Glomerular endothelial cell (primary cell): ENCODE results near the gene ARTN. TPM values are rescaled to one million over a fixed set of nuclear protein-coding genes. Genes with fewer than 3 reads are reported as not detected.
A peak's percentile ranks its signal among the peaks of the same experiment; 100 is the strongest.

Source experiments
- DNase-seq: peaks from one replicate; pipeline ENCODE4 v3.0.0-alpha.2; 2011; ENCODE audit warnings: low read depth, low spot score; ENCODE audit errors: extremely low read depth
- total RNA-seq: library from RNA; depleted of rRNA; stranded (reverse); fragments of >200 nt; gene quantifications from 2 replicates; pipeline ENCODE4 v1.2.3, GENCODE V29; 2015

The ARTN gene
- total RNA-seq, 1 donor from 2014 or later = 0.88 TPM

DNA sequence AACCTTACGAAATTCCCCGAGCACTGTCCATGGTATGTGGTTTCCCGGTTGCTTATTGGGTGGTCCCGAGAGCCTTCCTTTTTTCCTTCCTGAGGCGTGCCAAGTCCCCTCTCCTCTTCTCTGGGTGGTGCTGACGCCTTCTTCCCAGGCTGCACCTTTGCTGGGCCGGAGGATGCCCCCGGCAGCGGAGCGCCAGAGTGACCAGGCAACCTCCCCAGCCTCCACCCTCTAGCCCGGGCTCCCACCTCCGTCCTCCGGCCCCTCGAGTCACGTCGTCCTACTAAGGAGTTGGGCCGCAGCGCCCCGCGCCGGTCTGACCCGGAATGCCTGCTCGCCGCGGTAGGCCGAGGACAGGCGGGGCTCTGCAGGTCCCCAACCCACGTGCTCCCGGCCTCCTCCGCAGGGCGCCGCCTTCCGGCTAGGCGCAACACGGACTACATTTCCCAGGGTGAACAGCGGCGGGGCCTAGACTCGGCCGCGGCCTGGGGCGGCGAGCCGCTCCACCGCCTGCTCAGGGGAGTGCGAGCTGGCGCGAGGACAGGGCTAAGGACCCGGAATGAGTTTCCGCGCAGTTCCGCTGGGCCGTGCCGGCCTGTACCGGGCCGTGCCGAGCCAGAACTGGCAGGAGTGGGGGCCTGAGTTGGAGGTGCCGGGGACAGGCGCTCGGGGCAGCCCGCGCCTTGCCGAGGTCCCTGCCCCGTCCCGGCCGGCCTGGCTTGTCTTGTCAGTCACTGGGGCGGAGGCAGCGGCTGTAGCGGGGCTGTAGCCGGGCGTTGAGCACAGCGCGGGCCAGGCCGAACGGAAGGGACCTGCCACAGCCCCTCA lies 12.8 kb downstream of the ARTN start, which contains the start of gene IPO13:
Gene IPO13 (plus strand): TSS at position 715 of the 825 bp plus-strand sequence. CDS start 651 bp downstream, outside the sequence.
- peak; percentile 44 for DNase-seq

DNA sequence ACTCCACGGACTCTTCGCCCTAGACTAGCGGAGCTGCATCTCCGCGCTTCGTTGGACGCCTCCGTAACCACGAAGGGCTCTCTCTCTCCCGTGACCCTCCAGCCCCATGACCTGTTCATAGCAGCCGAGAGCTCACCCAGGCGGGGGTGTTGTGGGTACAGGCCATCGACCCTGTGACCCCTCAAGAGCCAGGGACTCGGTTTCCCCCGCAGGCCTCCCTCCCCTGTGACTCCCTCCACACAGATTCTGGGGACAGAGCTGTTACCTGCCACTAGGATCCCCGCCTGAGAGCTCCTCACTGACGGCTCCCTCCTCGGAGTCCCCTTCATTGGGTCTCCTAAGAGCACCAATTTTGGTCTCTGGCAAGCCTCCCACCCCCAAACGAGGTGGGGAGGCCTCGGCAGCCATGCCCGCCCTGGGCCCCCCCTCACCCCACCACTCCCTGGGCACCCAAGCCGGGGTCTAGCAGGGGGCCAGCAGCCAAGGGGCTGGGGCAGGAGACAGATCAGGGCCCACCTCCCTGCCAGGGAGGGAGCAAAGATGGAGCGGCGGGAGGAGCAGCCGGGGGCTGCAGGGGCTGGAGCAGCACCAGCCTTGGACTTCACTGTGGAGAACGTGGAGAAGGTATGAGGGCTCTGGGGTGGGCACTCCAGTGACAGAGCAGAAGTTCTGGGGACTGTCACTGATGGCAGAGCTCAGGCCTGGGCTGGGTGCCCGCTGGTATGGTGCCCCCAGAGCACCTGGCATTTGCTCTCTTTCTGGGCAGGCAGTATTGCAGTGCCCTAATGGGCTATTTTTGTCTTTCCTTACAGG lies 13.7 kb downstream of the ARTN start:
- no peak for DNase-seq

DNA sequence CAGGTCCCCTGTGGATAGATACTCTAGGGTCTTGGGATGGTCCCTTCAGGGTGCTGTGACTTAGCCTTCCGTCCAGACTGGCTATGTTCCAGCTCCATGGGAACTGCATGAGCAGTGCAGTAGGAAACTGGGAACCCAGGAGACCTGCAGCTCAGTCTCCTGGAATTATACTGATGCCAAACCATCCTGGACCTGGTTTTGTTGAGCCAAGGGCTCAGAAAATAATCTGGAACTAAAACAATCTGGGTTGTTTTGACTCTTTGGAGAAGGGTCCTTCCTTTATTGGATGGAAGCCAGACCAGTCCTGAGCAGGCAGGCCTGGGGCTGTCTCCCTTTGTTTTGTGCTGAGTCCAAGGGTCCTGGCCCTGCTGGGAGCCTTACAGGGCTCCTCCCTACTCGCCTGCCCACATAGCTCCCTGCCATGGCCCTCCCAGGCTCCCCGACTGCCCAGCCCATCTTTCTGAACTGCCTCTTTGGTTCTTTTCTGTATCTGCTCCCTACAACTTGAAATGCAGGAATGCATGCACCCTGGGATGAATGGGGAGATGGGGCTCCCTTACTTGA lies 14.4 kb downstream of the ARTN start:
- DNase-seq = no peak

DNA sequence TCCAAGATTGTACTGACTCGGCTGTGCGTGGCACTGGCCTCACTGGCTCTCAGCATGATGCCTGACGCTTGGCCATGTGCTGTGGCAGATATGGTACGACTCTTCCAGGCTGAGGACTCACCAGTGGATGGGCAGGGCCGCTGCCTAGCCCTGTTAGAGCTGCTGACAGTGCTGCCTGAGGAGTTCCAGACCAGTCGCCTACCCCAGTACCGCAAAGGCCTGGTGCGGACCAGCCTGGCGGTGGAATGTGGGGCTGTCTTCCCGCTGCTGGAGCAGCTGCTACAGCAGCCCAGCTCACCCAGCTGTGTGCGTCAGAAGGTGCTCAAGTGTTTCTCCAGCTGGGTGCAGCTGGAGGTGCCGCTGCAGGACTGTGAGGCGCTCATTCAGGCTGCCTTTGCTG lies 16.1 kb downstream of the ARTN start:
- DNase-seq = no peak

DNA sequence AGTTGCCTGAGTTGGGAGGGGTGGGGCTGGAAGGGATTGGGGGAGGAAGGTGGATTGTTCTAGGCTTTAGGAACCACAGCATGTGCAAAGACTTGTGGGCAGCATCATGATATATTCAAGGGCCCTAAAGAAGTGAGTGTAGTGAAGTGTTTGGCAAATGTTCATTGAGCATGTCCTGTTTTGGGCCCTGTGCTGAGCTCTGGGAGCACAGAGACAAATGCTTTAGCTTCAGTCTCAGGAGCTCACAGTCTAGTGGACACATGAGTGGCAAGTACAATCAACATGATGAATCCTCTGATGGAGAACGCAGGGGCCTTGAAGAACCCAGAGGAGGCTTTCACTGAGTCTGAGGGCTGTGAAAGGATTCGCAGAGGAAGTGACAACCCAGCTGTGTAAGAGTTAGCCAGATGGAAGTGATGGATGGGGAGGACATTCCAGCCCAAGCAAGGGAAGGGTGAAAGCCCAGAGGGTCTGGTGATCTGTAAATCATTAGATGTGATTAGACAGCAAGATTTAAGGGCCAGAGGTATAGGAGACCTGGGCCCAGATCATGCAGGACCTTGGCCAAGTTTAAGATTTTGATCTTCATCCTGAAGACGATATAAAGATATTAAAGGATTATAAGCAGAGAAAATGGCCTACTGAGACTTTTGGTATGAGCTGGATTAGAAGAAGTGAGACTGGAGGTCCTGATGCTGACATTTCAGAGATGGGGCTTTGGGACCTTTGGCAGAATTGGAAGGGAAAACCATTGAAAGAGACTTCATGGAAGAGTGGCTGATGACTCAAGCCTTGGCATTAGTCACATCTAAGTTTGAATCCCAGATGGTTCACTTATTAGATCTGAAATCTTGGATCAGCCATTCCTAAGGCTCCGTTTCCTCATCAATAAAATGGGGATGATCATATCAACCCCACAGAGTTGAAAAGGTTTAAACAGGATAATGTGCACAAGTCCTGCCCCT lies 17.7 kb downstream of the ARTN start:
- DNase-seq = no peak

DNA sequence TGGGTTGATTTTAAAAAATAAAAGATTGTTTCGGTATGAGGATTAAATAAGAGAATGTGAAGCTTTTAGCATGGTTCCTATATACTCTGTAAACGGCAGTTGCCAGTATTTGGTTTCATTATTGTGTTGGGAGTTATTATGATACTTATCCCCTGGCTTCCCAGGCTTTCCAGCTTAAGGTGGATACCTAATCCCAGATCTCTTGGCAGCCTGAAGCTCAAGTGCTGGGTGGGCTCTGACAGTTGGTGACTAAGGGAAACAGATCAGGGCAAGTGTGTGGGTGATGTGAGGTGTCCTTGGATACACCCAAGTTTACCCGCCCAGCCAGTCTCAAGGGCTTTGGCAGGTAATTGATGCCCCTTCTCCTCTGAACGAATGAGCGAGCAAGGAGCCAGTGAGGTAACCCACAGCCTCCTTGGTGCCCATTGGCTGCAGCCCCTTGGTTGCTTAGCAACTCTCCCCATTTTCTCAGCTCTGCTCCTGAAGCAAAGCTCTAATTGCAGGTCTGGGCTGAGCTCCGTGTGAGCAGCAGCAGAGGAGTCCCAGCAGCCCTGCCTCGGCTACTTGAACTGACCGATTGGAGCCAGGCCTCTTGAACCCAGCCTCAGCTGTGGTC lies 19.2 kb downstream of the ARTN start:
- DNase-seq = no peak

DNA sequence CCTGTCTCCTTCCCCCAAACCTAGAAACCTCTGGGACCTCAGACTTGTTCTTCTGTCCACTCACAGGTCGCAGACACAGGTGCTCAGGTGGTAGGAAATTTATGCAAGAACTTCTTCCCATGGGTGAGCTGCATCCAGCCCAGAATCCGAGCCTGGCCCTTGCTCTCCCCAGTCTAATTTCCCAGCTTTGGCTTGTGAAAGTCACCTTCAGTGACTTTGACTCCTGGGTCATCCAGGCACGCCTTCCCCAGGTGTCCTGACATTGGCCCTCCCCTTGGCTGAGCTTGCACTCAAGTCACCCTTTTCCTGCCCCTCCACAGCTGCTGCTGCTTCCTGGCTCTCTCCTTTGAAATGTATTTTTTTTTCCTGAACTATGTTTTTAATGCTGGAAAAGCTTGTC lies 19.8 kb downstream of the ARTN start:
- DNase-seq = no peak

DNA sequence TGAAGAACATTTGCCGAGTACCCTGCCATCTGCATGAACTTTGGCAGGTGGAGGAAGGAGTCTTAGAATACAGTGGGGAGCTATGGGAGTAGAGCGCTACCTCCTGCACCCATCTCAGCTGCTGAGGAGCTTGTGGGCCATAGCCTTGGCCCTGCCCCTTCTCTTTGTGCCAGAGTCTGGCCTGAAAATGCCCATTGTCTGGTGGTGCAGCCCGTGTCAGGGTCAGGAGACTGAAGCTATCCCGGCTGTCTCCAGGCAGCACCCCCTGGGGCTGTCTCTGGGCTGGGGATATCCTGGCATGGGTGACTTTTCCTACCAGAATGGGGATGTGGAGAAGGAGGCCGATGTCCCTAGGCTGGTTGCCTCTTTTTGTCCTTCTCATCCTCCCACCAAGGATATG lies 20.4 kb downstream of the ARTN start:
- DNase-seq = no peak

DNA sequence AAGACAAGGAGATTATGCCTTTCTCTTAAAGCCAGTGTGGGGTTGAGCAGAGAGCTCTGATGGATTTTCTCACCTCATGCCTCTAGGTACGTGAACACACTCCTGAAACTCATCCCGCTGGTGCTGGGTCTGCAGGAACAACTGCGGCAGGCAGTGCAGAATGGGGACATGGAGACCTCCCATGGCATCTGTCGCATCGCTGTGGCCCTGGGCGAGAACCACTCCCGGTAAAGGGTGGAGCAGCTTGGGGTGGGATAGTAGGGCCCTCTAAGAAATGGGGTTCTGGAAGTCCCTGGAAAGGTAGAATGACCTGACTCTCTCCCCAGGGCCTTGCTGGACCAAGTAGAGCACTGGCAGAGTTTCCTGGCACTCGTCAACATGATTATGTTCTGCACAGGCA lies 22.6 kb downstream of the ARTN start:
- no peak for DNase-seq

DNA sequence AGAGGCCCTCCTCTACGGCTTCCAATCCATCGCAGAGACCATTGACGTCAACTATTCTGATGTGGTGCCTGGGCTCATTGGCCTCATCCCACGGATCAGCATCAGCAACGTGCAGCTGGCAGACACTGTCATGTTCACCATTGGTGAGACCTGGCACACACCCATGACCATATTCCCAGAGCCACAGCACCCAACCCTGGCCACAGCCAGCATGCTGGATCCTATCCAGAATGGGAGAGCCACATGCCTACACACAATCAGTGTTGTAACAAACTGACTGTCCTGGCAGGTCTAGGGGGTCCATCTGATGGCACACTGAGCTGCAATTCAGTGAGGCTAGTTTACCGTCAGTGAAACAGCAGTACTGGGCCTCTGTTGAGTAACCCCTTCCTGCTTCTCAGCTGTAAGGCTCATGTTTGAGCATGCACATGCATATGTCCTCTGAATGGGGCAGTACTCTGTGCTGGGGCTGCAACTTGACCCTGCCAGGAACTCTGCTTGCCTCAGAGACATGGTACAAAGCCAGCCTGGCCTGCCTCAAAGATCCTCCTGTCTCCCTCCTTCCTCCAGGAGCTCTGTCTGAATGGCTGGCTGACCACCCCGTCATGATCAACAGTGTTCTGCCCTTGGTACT lies 23.9 kb downstream of the ARTN start:
- DNase-seq = no peak

DNA sequence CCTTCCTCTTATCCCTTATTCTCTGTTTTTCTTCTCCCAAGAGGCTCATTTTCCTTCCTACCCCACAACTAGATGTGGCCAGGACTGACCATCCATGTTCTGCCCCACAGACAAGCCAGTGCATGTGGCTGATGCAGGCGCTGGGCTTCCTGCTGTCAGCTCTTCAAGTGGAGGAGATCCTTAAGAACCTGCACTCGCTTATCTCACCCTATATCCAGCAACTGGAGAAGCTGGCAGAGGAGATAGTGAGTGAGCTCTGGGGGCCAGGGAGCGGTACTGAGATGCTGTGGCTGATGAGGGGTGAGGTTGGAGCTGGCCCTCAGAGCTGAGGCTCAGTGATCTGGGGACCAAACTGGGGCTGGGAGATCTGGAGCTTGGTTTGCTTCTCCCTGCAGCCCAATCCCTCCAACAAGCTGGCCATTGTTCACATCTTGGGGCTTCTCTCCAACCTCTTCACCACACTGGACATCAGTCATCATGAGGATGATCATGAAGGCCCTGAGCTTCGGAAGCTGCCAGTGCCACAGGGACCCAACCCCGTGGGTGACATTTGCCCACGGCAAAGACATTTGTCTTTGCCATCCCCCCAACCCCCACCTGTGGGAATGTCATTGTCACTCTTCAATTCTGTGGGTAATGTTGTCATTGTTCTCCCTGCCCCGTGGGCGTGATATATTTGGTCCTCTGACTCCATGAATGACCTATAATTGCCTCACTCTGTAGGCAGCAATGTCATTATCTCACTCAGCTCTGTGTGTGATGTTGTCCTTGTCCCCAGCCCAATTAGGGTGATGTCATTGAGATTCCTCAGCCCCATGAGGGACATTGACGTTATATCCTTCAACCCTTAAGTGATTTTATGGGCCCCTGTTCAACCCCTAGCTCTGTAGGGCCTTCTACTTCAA lies 25.0 kb downstream of the ARTN start:
- no peak for DNase-seq

DNA sequence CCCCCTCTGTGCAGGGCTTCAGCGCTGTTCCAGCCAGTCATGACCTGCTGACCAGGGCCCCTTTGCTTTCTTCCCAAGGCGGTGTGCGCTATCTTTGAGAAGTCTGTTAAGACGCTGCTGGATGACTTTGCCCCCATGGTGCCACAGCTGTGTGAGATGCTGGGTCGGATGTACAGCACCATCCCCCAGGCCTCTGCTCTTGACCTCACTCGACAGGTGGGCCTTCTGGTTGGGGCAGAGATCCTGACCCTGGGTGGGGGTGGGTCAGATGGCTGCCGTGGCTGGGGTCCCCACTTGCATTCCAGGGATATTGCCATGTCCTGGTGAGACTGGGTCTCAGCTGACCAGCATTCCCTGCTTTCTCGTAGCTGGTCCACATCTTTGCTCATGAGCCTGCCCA lies 27.2 kb downstream of the ARTN start:
- DNase-seq = no peak

DNA sequence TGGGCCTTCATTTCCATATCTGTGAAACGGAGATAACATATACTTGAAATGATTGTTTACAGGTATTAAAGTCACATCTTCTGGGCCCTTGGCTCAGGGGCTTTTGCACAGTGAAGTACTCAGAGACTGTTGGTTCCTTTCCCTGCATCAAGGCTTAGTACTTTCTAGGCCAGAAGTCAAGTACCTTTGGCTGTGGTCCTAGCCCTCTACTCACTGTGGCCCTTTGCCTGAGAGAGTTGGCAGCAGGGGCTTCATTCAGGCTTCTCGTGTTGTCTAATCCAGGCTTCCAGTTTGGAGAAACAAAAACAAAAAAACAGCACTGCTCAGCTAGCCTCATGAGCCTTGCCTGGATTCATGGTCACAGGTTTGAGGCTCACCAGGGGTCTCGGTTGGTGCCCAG lies 28.1 kb downstream of the ARTN start:
- no peak for DNase-seq

DNA sequence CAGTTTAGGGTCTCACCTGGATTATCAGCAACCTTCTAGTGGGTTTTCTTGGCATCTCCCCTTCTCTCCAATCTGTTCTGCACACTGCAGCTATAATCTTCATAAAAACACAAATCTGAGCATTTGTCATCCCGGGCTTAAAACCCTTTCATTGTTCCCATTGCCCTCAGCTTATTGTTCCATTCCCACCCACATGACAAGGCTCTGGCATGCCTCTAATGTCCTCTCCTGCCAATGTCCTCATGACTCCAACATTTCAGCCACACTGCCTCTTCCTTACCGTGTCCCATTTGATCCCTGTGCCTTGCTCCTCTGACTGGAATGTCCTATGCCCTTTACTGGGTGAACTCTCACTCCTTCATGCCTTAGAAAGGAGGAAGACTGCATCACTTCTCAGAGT lies 28.7 kb downstream of the ARTN start:
- DNase-seq = no peak

DNA sequence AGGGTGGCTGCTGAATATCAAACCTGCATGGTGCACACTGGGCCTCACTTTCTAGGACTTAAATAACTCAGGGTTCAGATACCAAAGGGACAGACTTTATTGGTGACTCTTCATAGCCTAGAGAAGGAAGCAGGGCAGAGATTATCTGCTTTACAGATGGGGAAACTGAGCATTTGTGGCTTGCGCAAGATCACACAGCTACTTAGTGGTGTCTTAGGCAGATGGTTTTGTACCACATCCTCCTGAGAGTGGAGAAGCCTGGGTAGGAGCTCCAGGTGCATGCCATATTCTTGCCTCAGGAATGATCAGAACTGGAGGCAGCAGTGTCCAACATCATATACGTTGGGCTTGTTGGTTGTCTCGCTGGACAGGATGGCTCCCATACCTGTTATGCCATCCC lies 29.4 kb downstream of the ARTN start:
- no peak for DNase-seq

DNA sequence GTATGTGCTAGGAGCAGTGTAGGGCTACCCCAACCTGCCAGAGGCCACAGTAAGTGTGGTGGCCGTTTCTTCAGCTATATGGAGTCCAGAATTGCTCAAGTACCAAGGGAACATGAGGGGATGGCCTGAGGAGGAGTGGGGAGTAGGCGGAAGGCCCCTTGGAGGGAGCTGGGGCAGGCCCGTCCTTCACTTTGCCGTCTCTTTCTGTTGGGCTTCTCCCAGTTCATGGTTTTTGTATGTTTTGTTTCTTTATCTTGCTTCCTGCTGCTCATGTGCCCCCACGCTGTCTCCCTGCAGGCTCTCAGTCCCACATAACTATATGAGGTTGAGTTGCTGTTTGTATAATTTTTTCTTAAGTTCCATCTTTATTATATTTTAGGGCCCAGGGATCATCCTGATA lies 30.3 kb downstream of the ARTN start:
- DNase-seq = no peak

DNA sequence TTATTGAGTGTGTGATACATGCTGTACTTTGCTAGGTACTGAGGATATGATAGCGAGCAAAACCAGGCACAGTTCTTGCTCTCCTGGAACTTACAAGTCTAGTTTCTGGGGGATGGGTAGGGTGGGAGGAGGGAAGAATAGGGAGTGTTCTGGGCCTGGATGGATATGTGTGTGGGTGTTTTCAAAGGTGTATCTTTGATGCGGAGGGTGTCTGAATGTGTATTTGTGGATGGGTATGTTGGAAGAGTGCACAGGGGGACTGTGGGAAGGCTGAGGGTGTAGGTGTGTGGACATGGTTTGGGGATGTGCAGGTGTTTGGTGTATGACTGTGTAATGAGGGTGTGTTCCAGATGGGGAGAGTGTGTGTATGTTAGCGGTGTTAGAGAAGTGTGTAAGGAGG lies 31.7 kb downstream of the ARTN start:
- no peak for DNase-seq

DNA sequence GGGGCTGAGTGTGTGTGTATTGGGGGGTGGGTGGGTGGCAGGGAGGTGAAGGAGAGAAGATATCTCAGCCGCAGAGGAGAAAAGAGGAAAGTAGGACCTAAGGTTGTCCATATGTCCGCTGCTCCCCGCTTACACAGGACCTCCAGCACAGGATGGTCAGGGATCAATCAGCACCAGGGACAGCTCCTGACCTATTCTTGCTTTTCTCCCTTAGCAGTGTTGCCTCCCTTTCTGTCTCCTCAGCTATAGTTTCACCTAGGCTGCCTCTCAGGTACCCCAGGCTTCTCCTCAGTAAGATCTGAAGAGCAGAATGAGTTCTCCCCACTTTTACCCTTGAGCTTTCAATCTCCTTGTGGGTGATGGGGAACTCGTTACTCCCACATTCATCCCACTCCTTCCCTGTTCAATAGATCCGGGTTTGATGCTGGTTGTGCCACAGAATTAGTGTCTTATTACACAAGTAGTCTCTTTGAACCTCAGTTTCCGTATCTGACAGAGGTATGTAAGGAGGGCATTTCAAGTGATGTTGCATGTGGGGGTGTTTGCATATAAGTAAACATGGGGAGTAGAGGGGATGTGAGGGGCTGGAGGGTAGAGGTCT lies 34.8 kb downstream of the ARTN start:
- DNase-seq = no peak
